Measurements from ENCODE around the gene ROR1. TPM values are rescaled to one million over a fixed set of nuclear protein-coding genes. Genes with fewer than 3 reads are reported as not detected.

Gene ROR1
- total and polyA plus RNA-seq, 2 donors (not counting 1 experiment from before 2014, with no cell fraction given) = 14.5 to 16.5 TPM

DNA sequence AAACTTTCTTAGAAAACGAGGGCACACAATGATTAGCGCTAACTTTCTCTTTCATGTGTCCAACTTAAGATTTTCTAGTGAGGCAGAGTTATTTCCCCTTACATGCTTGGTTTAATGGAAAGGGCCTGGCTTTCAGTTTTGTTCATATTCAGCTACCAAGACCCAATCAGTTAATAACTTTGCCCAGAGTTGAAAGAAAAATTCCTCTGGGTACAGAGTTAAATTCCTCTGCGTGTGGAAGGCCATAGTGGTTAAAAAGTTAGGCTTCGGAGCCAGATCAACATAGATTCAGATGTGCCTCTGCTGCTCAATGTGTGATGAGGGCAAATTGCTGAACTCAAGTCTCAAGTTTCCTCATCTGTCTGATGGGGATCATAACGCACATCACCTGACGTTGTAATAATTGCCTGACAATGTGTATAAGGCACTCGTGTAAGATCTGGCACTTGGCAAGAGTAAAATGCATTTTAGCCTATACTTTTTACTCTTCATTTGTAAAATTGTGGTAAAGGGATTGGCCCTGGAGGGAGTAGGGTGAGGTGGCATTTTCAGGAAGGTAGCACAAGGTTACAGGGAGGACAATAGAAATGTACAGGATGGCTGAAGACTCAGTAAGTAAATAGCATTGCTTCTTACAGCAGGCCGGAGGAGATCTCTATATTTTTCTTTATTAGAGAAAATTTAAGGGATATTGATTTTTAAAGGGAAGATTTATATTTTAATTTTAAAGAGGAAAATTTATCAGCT, 103.4 kb downstream of the ROR1 start:
- Histone ChIP-seq H3K4me2 (ENCODE audit: extremely low read depth, insufficient read depth, low read length) (no peak overlapping the region), H3K27me3 (ENCODE audit: control insufficient read depth, insufficient read depth, low read length) (no peaks in the 10 kb centered on the region), H4K20me1 (ENCODE audit: control insufficient read depth, extremely low read depth, insufficient read depth, low read length) (no peaks in the 10 kb centered on the region), H3K9me3 (ENCODE audit: control insufficient read depth, insufficient read depth, low read depth, low read length) (no peaks in the 10 kb centered on the region), H2AFZ (ENCODE audit: low read length) (no peak overlapping the region), H3K27ac (ENCODE audit: insufficient read depth, low read length) (no peak overlapping the region), H3K79me2 (ENCODE audit: control insufficient read depth, insufficient read depth, low read length) (no peaks in the 10 kb centered on the region), H3K4me3 (replicated peaks in 1 of 4; ENCODE audit: control extremely low read depth in 1 of 4, insufficient read depth in 1 of 4, low read depth in 3 of 4, low read length in 4 of 4) (no peak overlapping the region), H3K4me1 (ENCODE audit: control insufficient read depth, extremely low read depth, insufficient read depth, low read length) (peaks cover 28% of the 10 kb centered on the region), H3K36me3 (ENCODE audit: control insufficient read depth, insufficient read depth, low read length) (no peaks in the 10 kb centered on the region), H3K9ac (ENCODE audit: insufficient read depth, low read length) (no peak overlapping the region)
- TF ChIP-seq, protein P1, sequence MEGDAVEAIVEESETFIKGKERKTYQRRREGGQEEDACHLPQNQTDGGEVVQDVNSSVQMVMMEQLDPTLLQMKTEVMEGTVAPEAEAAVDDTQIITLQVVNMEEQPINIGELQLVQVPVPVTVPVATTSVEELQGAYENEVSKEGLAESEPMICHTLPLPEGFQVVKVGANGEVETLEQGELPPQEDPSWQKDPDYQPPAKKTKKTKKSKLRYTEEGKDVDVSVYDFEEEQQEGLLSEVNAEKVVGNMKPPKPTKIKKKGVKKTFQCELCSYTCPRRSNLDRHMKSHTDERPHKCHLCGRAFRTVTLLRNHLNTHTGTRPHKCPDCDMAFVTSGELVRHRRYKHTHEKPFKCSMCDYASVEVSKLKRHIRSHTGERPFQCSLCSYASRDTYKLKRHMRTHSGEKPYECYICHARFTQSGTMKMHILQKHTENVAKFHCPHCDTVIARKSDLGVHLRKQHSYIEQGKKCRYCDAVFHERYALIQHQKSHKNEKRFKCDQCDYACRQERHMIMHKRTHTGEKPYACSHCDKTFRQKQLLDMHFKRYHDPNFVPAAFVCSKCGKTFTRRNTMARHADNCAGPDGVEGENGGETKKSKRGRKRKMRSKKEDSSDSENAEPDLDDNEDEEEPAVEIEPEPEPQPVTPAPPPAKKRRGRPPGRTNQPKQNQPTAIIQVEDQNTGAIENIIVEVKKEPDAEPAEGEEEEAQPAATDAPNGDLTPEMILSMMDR (conservative IDR thresholded peaks at IDR 0.05 in 1 of 2, IDR thresholded peaks at IDR 0.05 in 1 of 2; ENCODE audit: low read depth in 1 of 2, low read length in 2 of 2) = no peak
- no peak for TF ChIP-seq EZH2 (IDR thresholded peaks at IDR 0.05; ENCODE audit: low read length, missing control alignments)
- DNase-seq (ENCODE audit: low read depth in 2 of 2) = peak in 1 of 2 donors; percentile 65

DNA sequence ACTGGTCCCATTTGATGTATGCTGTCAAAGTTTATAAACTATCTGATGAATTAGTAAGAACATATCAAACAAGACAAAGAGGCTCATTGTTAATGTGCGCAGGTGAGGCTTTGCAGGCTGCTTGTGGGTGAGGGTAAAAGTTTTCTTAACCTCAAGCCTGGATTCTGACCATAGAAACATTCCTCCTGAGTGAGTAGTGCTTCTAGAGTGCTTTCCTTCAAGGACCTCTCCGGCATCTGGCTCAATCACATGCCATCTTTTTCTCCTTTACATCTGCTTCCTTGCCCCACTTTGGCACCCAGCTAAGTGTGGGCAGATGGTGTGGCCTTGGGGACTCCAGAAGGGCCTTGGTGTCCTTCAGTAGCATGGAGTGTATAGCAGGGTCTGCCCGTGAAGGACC, 104.0 kb downstream of the ROR1 start:
- Histone ChIP-seq H3K9ac (ENCODE audit: insufficient read depth, low read length) (no peak overlapping the region), H3K4me3 (replicated peaks in 1 of 4; ENCODE audit: control extremely low read depth in 1 of 4, insufficient read depth in 1 of 4, low read depth in 3 of 4, low read length in 4 of 4) (no peak overlapping the region), H4K20me1 (ENCODE audit: control insufficient read depth, extremely low read depth, insufficient read depth, low read length) (no peaks in the 10 kb centered on the region), H3K27ac (ENCODE audit: insufficient read depth, low read length) (no peak overlapping the region), H2AFZ (ENCODE audit: low read length) (no peak overlapping the region), H3K79me2 (ENCODE audit: control insufficient read depth, insufficient read depth, low read length) (no peaks in the 10 kb centered on the region), H3K4me1 (ENCODE audit: control insufficient read depth, extremely low read depth, insufficient read depth, low read length) (peaks cover 28% of the 10 kb centered on the region), H3K36me3 (ENCODE audit: control insufficient read depth, insufficient read depth, low read length) (no peaks in the 10 kb centered on the region), H3K27me3 (ENCODE audit: control insufficient read depth, insufficient read depth, low read length) (no peaks in the 10 kb centered on the region), H3K9me3 (ENCODE audit: control insufficient read depth, insufficient read depth, low read depth, low read length) (no peaks in the 10 kb centered on the region), H3K4me2 (ENCODE audit: extremely low read depth, insufficient read depth, low read length) (peak overlapping the region; percentile 19)
- TF ChIP-seq, protein P1 (conservative IDR thresholded peaks at IDR 0.05 in 1 of 2, IDR thresholded peaks at IDR 0.05 in 1 of 2; ENCODE audit: low read depth in 1 of 2, low read length in 2 of 2) = no peak
- no peak for TF ChIP-seq EZH2 (IDR thresholded peaks at IDR 0.05; ENCODE audit: low read length, missing control alignments)
- DNase-seq (ENCODE audit: low read depth in 2 of 2) = peak; percentile 69 to 93

DNA sequence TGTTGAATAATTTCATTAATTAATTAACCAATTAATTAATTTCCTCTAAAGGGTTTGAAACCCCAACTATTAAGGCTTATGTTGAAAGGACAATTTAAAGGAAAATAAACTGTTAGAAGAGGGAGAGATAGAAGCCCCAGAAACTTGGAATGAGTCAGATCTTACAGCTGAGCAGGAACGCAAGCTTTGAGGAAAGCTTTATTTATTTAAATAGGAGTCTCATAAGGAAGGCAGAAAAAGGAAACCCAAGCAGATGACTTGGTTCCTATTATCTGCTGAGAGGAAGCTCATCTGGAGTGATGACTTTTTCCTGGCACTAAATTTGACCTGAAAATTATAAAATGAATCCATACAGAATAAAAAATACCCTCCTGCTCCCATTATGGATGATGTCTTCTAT, 105.1 kb downstream of the ROR1 start:
- TF ChIP-seq EZH2 (IDR thresholded peaks at IDR 0.05; ENCODE audit: low read length, missing control alignments) = no peak
- TF ChIP-seq, protein P1 (conservative IDR thresholded peaks at IDR 0.05 in 1 of 2, IDR thresholded peaks at IDR 0.05 in 1 of 2; ENCODE audit: low read depth in 1 of 2, low read length in 2 of 2) = no peak
- Histone ChIP-seq H3K79me2 (ENCODE audit: control insufficient read depth, insufficient read depth, low read length) (no peaks in the 10 kb centered on the region), H3K9me3 (ENCODE audit: control insufficient read depth, insufficient read depth, low read depth, low read length) (no peaks in the 10 kb centered on the region), H4K20me1 (ENCODE audit: control insufficient read depth, extremely low read depth, insufficient read depth, low read length) (no peaks in the 10 kb centered on the region), H2AFZ (ENCODE audit: low read length) (no peak overlapping the region), H3K36me3 (ENCODE audit: control insufficient read depth, insufficient read depth, low read length) (no peaks in the 10 kb centered on the region), H3K4me1 (ENCODE audit: control insufficient read depth, extremely low read depth, insufficient read depth, low read length) (peaks cover 25% of the 10 kb centered on the region), H3K4me3 (replicated peaks in 1 of 4; ENCODE audit: control extremely low read depth in 1 of 4, insufficient read depth in 1 of 4, low read depth in 3 of 4, low read length in 4 of 4) (no peak overlapping the region), H3K27ac (ENCODE audit: insufficient read depth, low read length) (no peak overlapping the region), H3K27me3 (ENCODE audit: control insufficient read depth, insufficient read depth, low read length) (no peaks in the 10 kb centered on the region), H3K9ac (ENCODE audit: insufficient read depth, low read length) (no peak overlapping the region), H3K4me2 (ENCODE audit: extremely low read depth, insufficient read depth, low read length) (no peak overlapping the region)
- DNase-seq (ENCODE audit: low read depth in 2 of 2) = peak; percentile 57 to 72
